ENCODE data around the gene FOXL1. TPM values are rescaled to one million over a fixed set of nuclear protein-coding genes. Genes with fewer than 3 reads are reported as not detected.

Gene FOXL1
- total RNA-seq, 1 donor from 2014 or later: 7.5 TPM

- DNase-seq (ENCODE audit: low spot score): no peak
- ATAC-seq: peak; percentile 55
- intact Hi-C loops (cut with DNase I): no loop called here
Measured at GRCh38 chr16:86545954-86546637, 32.3 kb upstream of the FOXL1 start.

GRCh38 chr16:86546638-86547013 is 31.7 kb upstream of the FOXL1 start:
- intact Hi-C loops (cut with DNase I): no loop called here
- DNase-seq (ENCODE audit: low spot score): no peak
- no peak for ATAC-seq

GRCh38 chr16:86547286-86547685 is 31.1 kb upstream of the FOXL1 start:
- DNase-seq (ENCODE audit: low spot score): no peak
- intact Hi-C loops (cut with DNase I): no loop called here
- ATAC-seq: no peak

- ATAC-seq (no peak), DNase-seq (ENCODE audit: low spot score) (no peak)
- intact Hi-C loops (cut with DNase I): no loop called here
Measured at GRCh38 chr16:86549076-86549892, 29.1 kb upstream of the FOXL1 start.

- no peak for ATAC-seq
- no peak for DNase-seq (ENCODE audit: low spot score)
- intact Hi-C loops (cut with DNase I): no loop called here
Measured at GRCh38 chr16:86549893-86550190, 28.5 kb upstream of the FOXL1 start.

- intact Hi-C loops (cut with DNase I): no loop called here
- DNase-seq (ENCODE audit: low spot score) (no peak), ATAC-seq (no peak)
Measured at GRCh38 chr16:86550281-86550680, 28.1 kb upstream of the FOXL1 start.

- DNase-seq (ENCODE audit: low spot score) (no peak), ATAC-seq (no peak)
- intact Hi-C loops (cut with DNase I): no loop called here
Measured at GRCh38 chr16:86553356-86553755, 25.0 kb upstream of the FOXL1 start.

GRCh38 chr16:86554599-86554916 is 23.8 kb upstream of the FOXL1 start:
- DNase-seq (ENCODE audit: low spot score) (no peak), ATAC-seq (no peak)
- intact Hi-C loops (cut with DNase I): no loop called here

GRCh38 chr16:86554917-86555703 is 23.2 kb upstream of the FOXL1 start, which contains the start of gene MTHFSD:
TSS of gene MTHFSD (minus strand) at chr16:86555235. CDS start at chr16:86555184, 51 bp downstream.
- DNase-seq (ENCODE audit: low spot score) (peak; percentile 98), ATAC-seq (peak; percentile 99)
- intact Hi-C loops (cut with DNase I): no loop called here

GRCh38 chr16:86555704-86556075 is 22.7 kb upstream of the FOXL1 start:
- intact Hi-C loops (cut with DNase I): no loop called here
- peak; percentile 66 for DNase-seq (ENCODE audit: low spot score)
- ATAC-seq: peak; percentile 12

- intact Hi-C loops (cut with DNase I): no loop called here
- no peak for ATAC-seq
- no peak for DNase-seq (ENCODE audit: low spot score)
Measured at GRCh38 chr16:86556576-86556975, 21.8 kb upstream of the FOXL1 start.

- DNase-seq (ENCODE audit: low spot score) (no peak), ATAC-seq (no peak)
- intact Hi-C loops (cut with DNase I): no loop called here
Measured at GRCh38 chr16:86557587-86557986, 20.8 kb upstream of the FOXL1 start.

- DNase-seq (ENCODE audit: low spot score): no peak
- intact Hi-C loops (cut with DNase I): no loop called here
- no peak for ATAC-seq
Measured at GRCh38 chr16:86558355-86559193, 19.8 kb upstream of the FOXL1 start.

- ATAC-seq (no peak), DNase-seq (ENCODE audit: low spot score) (no peak)
- intact Hi-C loops (cut with DNase I): loop anchor here (5.0 kb wide), 2 partner anchors 507 to 717 kb away; no protein-coding TSS in a partner anchor
Measured at GRCh38 chr16:86559802-86560305, 18.5 kb upstream of the FOXL1 start.

GRCh38 chr16:86562356-86562755 is 16.0 kb upstream of the FOXL1 start:
- DNase-seq (ENCODE audit: low spot score) (no peak), ATAC-seq (no peak)
- intact Hi-C loops (cut with DNase I): loop anchor here (5.0 kb wide), 2 partner anchors 505 to 715 kb away; no protein-coding TSS in a partner anchor

GRCh38 chr16:86563469-86564345 is 14.6 kb upstream of the FOXL1 start:
- peak; percentile 83 for ATAC-seq

GRCh38 chr16:86565181-86565631 is 13.1 kb upstream of the FOXL1 start:
- no peak for ATAC-seq
- intact Hi-C loops (cut with DNase I): no loop called here
- no peak for DNase-seq (ENCODE audit: low spot score)

More at GRCh38 chr16:86563469-86564345, 14.6 kb upstream of the FOXL1 start:
- intact Hi-C loops (cut with DNase I): loop anchor here (5.0 kb wide), 2 partner anchors 504 to 714 kb away; no protein-coding TSS in a partner anchor
- DNase-seq (ENCODE audit: low spot score): peak; percentile 95
